Activated B cell treated with CpG ODN at 0.5 μM for 24 hours (primary cell): ENCODE data around the gene RNF121. TPM values are rescaled to one million over a fixed set of nuclear protein-coding genes. Genes with fewer than 3 reads are reported as not detected.
A peak's percentile ranks its signal among the peaks of the same experiment; 100 is the strongest.

Experiments
- ATAC-seq: fragments of 200-7000 bp; cut with Tn5 transposase; one replicate; pipeline ENCODE4 v1.10.0; 2021; ENCODE audit warnings: low read depth, mild to moderate bottlenecking, moderate library complexity
- CTCF ChIA-PET: fragments of 350-600 bp; sonication (Branson Sonifier 250); formaldehyde crosslinking; loops from one replicate; lab custom pipeline; 2021; ENCODE audit warnings: antibody characterized with exemption; lab: Charles Lee
- POLR2A ChIA-PET: fragments of 350-600 bp; sonication (Branson Sonifier 250); formaldehyde crosslinking; loops from one replicate; lab custom pipeline; 2021; ENCODE audit warnings: antibody characterized with exemption; lab: Charles Lee
- DNase-seq: peaks from one replicate; pipeline ENCODE4 v3.0.0; 2022
- H3K27ac Mint-ChIP-seq: one replicate; pipeline ENCODE4 v1.8.0; 2020; ENCODE audit warnings: mixed read lengths
- H3K27me3 Mint-ChIP-seq: one replicate; pipeline ENCODE4 v1.8.0; 2021; ENCODE audit warnings: mixed read lengths
- H3K36me3 Mint-ChIP-seq: one replicate; pipeline ENCODE4 v1.8.0; 2021; ENCODE audit warnings: low read depth, mixed read lengths
- H3K4me1 Mint-ChIP-seq: one replicate; pipeline ENCODE4 v1.8.0; 2021; ENCODE audit warnings: mixed read lengths
- H3K4me3 Mint-ChIP-seq: one replicate; pipeline ENCODE4 v1.8.0; 2020; ENCODE audit warnings: mild to moderate bottlenecking, mixed read lengths
- H3K9me3 Mint-ChIP-seq: one replicate; pipeline ENCODE4 v1.8.0; 2020; ENCODE audit warnings: mixed read lengths
- intact Hi-C: fragments of 100-400 bp; cut with micrococcal nuclease; formaldehyde crosslinking; loops from one replicate; pipeline ENCODE4 v1.15.1; 2024
- total RNA-seq: library from RNA; stranded (reverse); gene quantifications from 2 replicates; pipeline ENCODE4 v1.2.3, GENCODE V29; 2022
- TF ChIP-seq, protein P1 (sequence below): fragments of 200-600 bp; IDR thresholded peaks from one replicate; pipeline ENCODE4 v1.8.0; 2022; ENCODE audit warnings: antibody characterized with exemption, mild to moderate bottlenecking

The RNF121 gene
- total RNA-seq, 1 donor from 2014 or later, result 47.4 TPM

DNA sequence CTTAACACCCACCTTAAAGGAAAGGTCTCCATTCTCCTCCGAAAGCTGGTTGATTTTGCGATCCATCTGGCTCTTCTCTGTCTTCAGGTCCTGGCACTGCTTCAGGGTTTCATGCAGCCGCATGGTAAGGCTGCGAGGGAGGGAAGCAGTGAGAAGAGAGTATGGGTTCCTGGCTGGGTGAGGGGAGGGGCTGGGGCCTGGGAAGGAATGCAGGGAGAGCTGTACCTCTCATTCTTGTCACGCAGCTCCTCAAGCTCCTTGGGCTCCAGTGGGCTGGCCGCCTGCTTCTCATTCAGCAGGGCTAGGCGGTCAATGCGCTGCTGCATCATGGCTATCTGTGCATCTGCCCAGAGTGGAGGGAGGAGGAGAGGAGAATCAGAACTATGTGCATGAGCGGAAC, 89.3 kb downstream of the RNF121 start:
- ChIA-PET POLR2A (no interaction called here), CTCF (interaction anchor here (1.8 to 5.2 kb wide), 2 partner anchors 41 to 73 kb away, joined by 5 to 60 read pairs; no protein-coding TSS in a partner anchor)
- ATAC-seq, result no peak
- no peak overlapping the region for H3K27ac Mint-ChIP-seq
- H3K9me3 Mint-ChIP-seq, result no peaks in the 10 kb centered on the region
- H3K4me1 Mint-ChIP-seq, result no peaks in the 10 kb centered on the region
- intact Hi-C loops, result no loop called here
- no peak overlapping the region for H3K4me3 Mint-ChIP-seq
- TF ChIP-seq, protein P1, sequence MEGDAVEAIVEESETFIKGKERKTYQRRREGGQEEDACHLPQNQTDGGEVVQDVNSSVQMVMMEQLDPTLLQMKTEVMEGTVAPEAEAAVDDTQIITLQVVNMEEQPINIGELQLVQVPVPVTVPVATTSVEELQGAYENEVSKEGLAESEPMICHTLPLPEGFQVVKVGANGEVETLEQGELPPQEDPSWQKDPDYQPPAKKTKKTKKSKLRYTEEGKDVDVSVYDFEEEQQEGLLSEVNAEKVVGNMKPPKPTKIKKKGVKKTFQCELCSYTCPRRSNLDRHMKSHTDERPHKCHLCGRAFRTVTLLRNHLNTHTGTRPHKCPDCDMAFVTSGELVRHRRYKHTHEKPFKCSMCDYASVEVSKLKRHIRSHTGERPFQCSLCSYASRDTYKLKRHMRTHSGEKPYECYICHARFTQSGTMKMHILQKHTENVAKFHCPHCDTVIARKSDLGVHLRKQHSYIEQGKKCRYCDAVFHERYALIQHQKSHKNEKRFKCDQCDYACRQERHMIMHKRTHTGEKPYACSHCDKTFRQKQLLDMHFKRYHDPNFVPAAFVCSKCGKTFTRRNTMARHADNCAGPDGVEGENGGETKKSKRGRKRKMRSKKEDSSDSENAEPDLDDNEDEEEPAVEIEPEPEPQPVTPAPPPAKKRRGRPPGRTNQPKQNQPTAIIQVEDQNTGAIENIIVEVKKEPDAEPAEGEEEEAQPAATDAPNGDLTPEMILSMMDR, result no peak
- H3K27me3 Mint-ChIP-seq, result no peaks in the 10 kb centered on the region
- DNase-seq, result no peak
- H3K36me3 Mint-ChIP-seq, result peaks cover 95% of the 10 kb centered on the region

DNA sequence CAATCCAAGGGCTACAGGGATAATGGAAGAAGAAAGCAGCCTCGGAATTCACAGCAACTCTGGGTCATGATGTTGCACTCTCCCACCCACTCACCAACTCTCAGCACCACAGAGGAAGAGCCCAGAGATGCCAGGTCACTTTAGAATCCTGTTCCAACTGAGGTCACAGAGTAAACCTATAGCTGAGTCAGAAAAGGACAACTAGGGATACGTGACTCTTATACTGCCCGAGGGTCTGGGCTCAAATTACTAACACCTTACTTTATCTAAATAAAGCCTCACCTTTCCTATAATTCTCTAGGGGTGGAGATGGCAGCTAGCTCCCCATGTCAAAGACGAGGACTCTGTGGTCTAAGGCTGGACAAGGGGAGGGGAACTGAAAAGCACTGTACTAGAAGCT, 94.5 kb downstream of the RNF121 start:
- peaks cover 19% of the 10 kb centered on the region for H3K4me1 Mint-ChIP-seq
- DNase-seq, result no peak
- H3K27me3 Mint-ChIP-seq, result no peaks in the 10 kb centered on the region
- no peak overlapping the region for H3K4me3 Mint-ChIP-seq
- intact Hi-C loops, result no loop called here
- peaks cover 91% of the 10 kb centered on the region for H3K36me3 Mint-ChIP-seq
- no peaks in the 10 kb centered on the region for H3K9me3 Mint-ChIP-seq
- no peak for ATAC-seq
- POLR2A ChIA-PET, result interaction anchor here (0.6 kb wide), 1 partner anchor 401 kb away, joined by 3 read pairs; no protein-coding TSS in a partner anchor
- TF ChIP-seq, protein P1, result no peak
- H3K27ac Mint-ChIP-seq, result no peak overlapping the region
- CTCF ChIA-PET, result interaction anchor here (2.3 to 7.1 kb wide), 3 partner anchors 10 to 69 kb away, joined by 9 to 152 read pairs (median 37); no protein-coding TSS in a partner anchor

DNA sequence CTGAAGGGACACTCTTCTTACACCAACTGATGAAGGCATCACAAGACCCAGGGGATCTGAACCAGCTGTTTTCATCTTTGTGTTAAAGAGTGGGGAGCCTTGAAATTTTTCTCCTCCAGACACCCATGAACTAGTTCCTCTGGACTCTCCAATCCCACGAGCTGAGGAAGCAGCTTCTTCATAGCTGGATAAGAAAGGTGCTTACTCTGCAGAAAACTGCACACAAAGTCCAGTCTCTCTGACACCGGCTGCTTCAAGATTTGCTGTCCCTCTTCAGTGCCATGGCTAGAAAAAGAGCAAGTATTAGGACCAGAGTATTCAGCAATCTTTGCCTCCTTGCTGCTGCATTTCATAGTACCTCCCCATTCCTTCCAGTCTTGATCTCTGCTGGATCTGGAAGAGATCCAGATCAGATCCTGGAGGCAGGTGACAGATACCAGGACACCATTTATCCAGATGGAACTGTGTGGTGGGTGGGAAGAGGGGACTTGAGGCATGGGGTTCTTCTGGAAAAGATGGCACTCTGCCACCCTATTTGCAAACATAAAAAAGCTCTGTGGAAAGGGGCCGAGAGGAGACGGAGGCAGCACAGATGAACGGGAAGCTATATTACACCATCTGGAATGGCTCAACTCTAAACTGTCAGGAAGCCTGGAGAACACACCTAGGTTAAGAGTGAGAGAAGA, 95.4 kb downstream of the RNF121 start:
- DNase-seq (no peak), ATAC-seq (no peak)
- Mint-ChIP-seq H3K27ac (no peak overlapping the region), H3K4me1 (peaks cover 21% of the 10 kb centered on the region), H3K27me3 (no peaks in the 10 kb centered on the region), H3K9me3 (no peaks in the 10 kb centered on the region), H3K36me3 (peaks cover 89% of the 10 kb centered on the region), H3K4me3 (no peak overlapping the region)
- ChIA-PET POLR2A (interaction anchor here (1.9 to 2.4 kb wide), 2 partner anchors 11 to 67 kb away, joined by 6 to 16 read pairs; no protein-coding TSS in a partner anchor), CTCF (interaction anchor here (1.0 to 7.1 kb wide), 20 partner anchors 9 to 407 kb away, joined by 3 to 152 read pairs (median 8); partner anchors contain the start of genes RNF121 and XNDC1N)
- intact Hi-C loops, result no loop called here
- TF ChIP-seq, protein P1, result no peak

DNA sequence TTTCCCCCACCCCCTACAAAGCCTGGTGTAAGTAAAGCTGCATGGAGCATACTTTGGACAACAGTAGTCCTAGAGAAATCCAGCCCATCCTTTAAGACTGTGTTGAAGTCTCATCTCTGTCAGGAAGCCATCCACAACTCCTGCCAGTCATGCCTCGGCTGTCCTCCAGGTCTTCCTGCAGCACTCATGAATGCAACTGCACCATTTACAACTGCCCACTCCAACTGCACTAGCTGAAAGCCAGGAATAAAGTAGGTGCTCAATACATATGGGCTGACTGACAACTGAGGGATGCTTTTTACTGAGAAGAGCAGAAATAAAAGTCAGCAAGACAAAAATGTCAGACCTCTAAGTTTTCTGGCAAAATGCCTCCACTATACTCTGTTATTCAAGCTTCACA, 97.2 kb downstream of the RNF121 start:
- intact Hi-C loops, result no loop called here
- H3K4me3 Mint-ChIP-seq, result no peak overlapping the region
- peaks cover 84% of the 10 kb centered on the region for H3K36me3 Mint-ChIP-seq
- H3K4me1 Mint-ChIP-seq, result peaks cover 25% of the 10 kb centered on the region
- no peak overlapping the region for H3K27ac Mint-ChIP-seq
- H3K9me3 Mint-ChIP-seq, result no peaks in the 10 kb centered on the region
- DNase-seq (no peak), ATAC-seq (no peak)
- ChIA-PET POLR2A (interaction anchor here (0.7 to 2.4 kb wide), 5 partner anchors 9 to 73 kb away, joined by 3 to 6 read pairs (median 3); no protein-coding TSS in a partner anchor), CTCF (interaction anchor here (0.7 to 7.1 kb wide), 17 partner anchors 8 to 405 kb away, joined by 3 to 152 read pairs (median 7); no protein-coding TSS in a partner anchor)
- no peaks in the 10 kb centered on the region for H3K27me3 Mint-ChIP-seq
- TF ChIP-seq, protein P1, result no peak

DNA sequence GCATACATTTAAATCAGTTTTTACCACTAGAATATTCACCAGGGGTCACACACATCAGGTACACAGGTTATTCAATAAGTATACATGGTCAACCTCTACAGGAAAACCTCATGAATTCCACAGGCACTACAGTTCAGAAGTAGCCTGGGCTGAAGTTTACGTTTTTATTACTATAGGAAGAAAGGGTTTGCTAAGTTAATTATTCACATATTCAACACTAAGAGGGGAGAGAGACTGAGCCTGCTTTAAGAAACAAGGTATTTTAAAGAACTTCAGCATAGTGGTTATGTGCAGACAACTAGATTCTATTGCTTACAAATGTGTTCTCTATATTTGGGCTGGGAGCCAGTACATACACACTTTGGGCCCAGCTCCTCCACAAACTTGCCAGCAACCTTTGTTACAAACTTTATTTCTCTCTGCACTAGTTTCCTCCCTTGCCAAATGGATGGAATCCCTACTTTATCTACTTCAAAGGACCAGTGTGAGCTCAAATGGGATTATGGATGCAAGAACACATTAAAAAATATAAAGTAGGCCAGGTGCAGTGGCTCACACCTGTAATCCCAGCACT, 101.7 kb downstream of the RNF121 start:
- no peak for DNase-seq
- intact Hi-C loops, result no loop called here
- CTCF ChIA-PET, result interaction anchor here (1.0 to 2.8 kb wide), 5 partner anchors 15 to 400 kb away, joined by 3 to 16 read pairs (median 4); no protein-coding TSS in a partner anchor
- peaks cover 22% of the 10 kb centered on the region for H3K4me1 Mint-ChIP-seq
- H3K9me3 Mint-ChIP-seq, result no peaks in the 10 kb centered on the region
- H3K36me3 Mint-ChIP-seq, result peaks cover 63% of the 10 kb centered on the region
- no peaks in the 10 kb centered on the region for H3K27me3 Mint-ChIP-seq
- POLR2A ChIA-PET, result interaction anchor here (1.0 kb wide), 1 partner anchor 9 kb away, joined by 3 read pairs; no protein-coding TSS in a partner anchor
- ATAC-seq, result no peak
- no peak overlapping the region for H3K4me3 Mint-ChIP-seq
- H3K27ac Mint-ChIP-seq, result peak overlapping the region; percentile 41
- TF ChIP-seq, protein P1, result no peak
